Thyroid gland (tissue), 4 donors: ENCODE data around the gene SRSF3.

Source experiments
- POLR2A ChIP-seq, 2 donors: fragments of 450-650 bp; IDR thresholded peaks; one replicate each; pipeline ENCODE4 v1.6.1; 2017; ENCODE audit warnings: antibody characterized with exemption in 2 of 2, mild to moderate bottlenecking in 2 of 2, moderate library complexity in 1 of 2
- TF ChIP-seq, protein P1 (sequence below), 6 experiments: fragments of 200-600 bp in 3 of 6; fragments of 450-650 bp in 3 of 6; sonication (generic) in 3 of 6; IDR thresholded peaks; one replicate each; pipeline ENCODE4 v1.5.1; 2016 to 2019; ENCODE audit warnings: antibody characterized with exemption in 6 of 6, mild to moderate bottlenecking in 2 of 6, inconsistent platforms in 1 of 6, moderate library complexity in 1 of 6

DNA sequence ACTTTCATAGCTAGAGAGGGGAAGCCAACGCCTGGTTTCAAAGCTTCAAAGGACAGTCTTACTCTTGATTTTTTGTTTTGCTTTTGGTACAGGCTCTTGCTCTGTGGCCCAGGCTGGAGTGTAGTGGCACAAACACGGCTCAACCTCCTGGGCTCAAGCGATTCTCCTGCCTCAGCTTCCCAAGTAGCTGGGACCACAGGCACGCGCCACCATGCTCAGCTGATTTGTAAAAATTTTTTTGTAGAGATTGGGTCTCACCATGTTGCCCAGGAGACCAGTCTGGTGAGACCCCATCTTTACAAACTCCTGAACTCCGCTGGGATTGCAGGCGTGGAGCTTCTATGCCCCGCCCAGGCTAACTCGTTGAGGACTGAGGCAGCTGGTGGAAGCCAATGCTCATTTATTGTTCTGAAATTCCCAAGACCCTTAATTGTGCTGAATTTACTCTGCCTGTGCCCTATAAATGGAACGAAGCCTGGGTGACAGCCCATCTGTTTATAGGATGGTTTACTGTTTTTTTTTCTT lies 18.0 kb downstream of the SRSF3 start:
- TF ChIP-seq, protein P1, sequence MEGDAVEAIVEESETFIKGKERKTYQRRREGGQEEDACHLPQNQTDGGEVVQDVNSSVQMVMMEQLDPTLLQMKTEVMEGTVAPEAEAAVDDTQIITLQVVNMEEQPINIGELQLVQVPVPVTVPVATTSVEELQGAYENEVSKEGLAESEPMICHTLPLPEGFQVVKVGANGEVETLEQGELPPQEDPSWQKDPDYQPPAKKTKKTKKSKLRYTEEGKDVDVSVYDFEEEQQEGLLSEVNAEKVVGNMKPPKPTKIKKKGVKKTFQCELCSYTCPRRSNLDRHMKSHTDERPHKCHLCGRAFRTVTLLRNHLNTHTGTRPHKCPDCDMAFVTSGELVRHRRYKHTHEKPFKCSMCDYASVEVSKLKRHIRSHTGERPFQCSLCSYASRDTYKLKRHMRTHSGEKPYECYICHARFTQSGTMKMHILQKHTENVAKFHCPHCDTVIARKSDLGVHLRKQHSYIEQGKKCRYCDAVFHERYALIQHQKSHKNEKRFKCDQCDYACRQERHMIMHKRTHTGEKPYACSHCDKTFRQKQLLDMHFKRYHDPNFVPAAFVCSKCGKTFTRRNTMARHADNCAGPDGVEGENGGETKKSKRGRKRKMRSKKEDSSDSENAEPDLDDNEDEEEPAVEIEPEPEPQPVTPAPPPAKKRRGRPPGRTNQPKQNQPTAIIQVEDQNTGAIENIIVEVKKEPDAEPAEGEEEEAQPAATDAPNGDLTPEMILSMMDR (IDR thresholded peaks at IDR 0.05) = no peak
- TF ChIP-seq POLR2A (IDR thresholded peaks at IDR 0.05) = no peak
